ENCODE data around the gene RABGAP1L. TPM values are rescaled to one million over a fixed set of nuclear protein-coding genes. Genes with fewer than 3 reads are reported as not detected.
"Not testable (repeated sequence)": the region's sequence is repeated elsewhere in the genome, so short reads cannot be mapped to it uniquely, and the experiment has no call there.

The RABGAP1L gene
- total RNA-seq, 6 donors from 2014 or later: 41.3 to 229 (median 85.3) TPM

DNA sequence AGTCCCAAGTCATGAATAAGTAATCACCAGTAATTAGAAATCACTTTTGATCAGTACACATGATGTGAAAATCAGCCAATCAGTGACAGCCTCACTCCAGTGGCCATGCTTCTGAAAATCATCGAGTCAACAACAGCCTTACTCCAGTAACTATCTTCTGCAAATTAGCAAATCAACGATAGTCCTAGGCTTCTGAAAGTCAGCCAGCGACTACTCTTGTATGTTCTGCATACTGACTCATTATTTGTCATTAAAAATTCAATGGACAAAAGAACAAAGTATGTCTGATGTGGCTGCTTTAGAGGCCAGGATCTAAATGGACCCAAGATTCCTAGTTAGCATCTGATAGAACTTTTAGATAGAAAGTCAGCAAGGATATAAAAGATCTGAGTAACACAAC, 391.0 kb downstream of the RABGAP1L start:
- Histone ChIP-seq H3K36me3 (no peaks in the 10 kb centered on the region), H3K4me1 (no peaks in the 10 kb centered on the region), H3K4me3 (no peak overlapping the region), H3K27me3 (no peaks in the 10 kb centered on the region), H3K9me3 (no peaks in the 10 kb centered on the region), H3K27ac (no peak overlapping the region)
- ATAC-seq (ENCODE audit: low FRiP score in 2 of 2): no peak
- whole genome bisulfite sequencing, 2 donors: 91 to 95% methylated on average over 3 of the region's 3 CpGs
- DNase-seq: no peak
- no peak for TF ChIP-seq EP300 (IDR thresholded peaks at IDR 0.05)
- TF ChIP-seq, protein P1, sequence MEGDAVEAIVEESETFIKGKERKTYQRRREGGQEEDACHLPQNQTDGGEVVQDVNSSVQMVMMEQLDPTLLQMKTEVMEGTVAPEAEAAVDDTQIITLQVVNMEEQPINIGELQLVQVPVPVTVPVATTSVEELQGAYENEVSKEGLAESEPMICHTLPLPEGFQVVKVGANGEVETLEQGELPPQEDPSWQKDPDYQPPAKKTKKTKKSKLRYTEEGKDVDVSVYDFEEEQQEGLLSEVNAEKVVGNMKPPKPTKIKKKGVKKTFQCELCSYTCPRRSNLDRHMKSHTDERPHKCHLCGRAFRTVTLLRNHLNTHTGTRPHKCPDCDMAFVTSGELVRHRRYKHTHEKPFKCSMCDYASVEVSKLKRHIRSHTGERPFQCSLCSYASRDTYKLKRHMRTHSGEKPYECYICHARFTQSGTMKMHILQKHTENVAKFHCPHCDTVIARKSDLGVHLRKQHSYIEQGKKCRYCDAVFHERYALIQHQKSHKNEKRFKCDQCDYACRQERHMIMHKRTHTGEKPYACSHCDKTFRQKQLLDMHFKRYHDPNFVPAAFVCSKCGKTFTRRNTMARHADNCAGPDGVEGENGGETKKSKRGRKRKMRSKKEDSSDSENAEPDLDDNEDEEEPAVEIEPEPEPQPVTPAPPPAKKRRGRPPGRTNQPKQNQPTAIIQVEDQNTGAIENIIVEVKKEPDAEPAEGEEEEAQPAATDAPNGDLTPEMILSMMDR (IDR thresholded peaks at IDR 0.05): no peak
- TF ChIP-seq POLR2A (IDR thresholded peaks at IDR 0.05): no peak
- TF ChIP-seq POLR2AphosphoS5 (IDR thresholded peaks at IDR 0.05): no peak

GRCh38 chr1:174556392-174556791, 397.1 kb downstream of the RABGAP1L start:
- Histone ChIP-seq H3K4me1 (no peaks in the 10 kb centered on the region), H3K36me3 (no peaks in the 10 kb centered on the region), H3K27me3 (no peaks in the 10 kb centered on the region), H3K4me3 (no peak overlapping the region), H3K9me3 (no peaks in the 10 kb centered on the region), H3K27ac (no peak overlapping the region)
- DNase-seq (no peak), ATAC-seq (ENCODE audit: low FRiP score in 2 of 2) (no peak)
- WGBS, 2 donors: 96 to 100% methylated on average over 1 of the region's 1 CpG
- TF ChIP-seq POLR2AphosphoS5 (IDR thresholded peaks at IDR 0.05) (no peak), POLR2A (IDR thresholded peaks at IDR 0.05) (no peak), EP300 (IDR thresholded peaks at IDR 0.05) (no peak)
- TF ChIP-seq, protein P1 (IDR thresholded peaks at IDR 0.05): no peak

DNA sequence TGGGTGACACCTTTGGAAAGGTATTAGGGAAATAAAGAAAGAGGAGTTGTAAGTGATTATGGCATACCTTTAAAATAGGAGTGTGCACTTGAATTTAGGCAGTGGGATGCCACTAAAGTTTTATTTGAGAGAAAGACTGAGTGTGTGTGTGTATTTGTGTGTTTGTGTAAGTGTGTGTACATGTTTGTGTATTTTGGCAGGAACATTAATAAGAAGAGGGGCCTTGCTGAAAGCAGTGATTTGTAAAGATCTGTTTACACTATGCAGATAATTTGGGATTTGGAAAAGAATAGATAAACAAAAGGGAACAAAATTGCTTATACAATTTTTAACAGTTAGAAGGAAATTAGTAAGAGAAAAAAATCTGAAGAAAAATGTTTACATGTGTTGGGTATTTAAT, 409.2 kb downstream of the RABGAP1L start:
- Histone ChIP-seq H3K27ac (no peak overlapping the region), H3K9me3 (no peaks in the 10 kb centered on the region), H3K27me3 (no peaks in the 10 kb centered on the region), H3K4me1 (no peaks in the 10 kb centered on the region), H3K36me3 (no peaks in the 10 kb centered on the region), H3K4me3 (no peak overlapping the region)
- ATAC-seq (ENCODE audit: low FRiP score in 2 of 2): no peak
- TF ChIP-seq, protein P1 (IDR thresholded peaks at IDR 0.05): no peak
- no peak for TF ChIP-seq POLR2A (IDR thresholded peaks at IDR 0.05)
- no peak for TF ChIP-seq POLR2AphosphoS5 (IDR thresholded peaks at IDR 0.05)
- no peak for TF ChIP-seq EP300 (IDR thresholded peaks at IDR 0.05)
- no peak for DNase-seq

DNA sequence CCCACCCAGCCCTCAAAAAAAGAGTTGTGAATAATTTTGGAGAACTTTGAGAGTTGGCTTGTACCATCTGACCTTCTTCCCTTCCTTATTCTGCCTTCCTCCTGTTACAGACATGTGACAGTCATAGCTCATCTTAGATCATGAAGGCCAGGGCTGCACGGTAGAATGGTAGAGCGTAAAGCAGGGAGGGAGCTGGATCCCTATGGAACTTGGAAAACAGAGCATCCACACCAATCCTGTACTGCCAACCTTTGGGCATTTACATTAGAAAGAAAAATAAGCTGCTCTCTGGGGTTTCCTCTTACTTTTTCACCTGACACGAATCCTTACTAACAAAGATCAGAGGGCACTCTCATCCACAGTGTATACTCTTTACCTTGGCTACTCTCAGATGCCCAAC, 409.9 kb downstream of the RABGAP1L start:
- Histone ChIP-seq H3K27ac (no peak overlapping the region), H3K36me3 (no peaks in the 10 kb centered on the region), H3K4me3 (no peak overlapping the region), H3K4me1 (no peaks in the 10 kb centered on the region), H3K27me3 (no peaks in the 10 kb centered on the region), H3K9me3 (no peaks in the 10 kb centered on the region)
- no peak for TF ChIP-seq POLR2A (IDR thresholded peaks at IDR 0.05)
- no peak for TF ChIP-seq POLR2AphosphoS5 (IDR thresholded peaks at IDR 0.05)
- no peak for TF ChIP-seq EP300 (IDR thresholded peaks at IDR 0.05)
- TF ChIP-seq, protein P1 (IDR thresholded peaks at IDR 0.05): no peak
- DNase-seq (no peak), ATAC-seq (ENCODE audit: low FRiP score in 2 of 2) (no peak)
- 87 to 96% methylated on average over 3 of the region's 3 CpGs for WGBS, 2 donors

DNA sequence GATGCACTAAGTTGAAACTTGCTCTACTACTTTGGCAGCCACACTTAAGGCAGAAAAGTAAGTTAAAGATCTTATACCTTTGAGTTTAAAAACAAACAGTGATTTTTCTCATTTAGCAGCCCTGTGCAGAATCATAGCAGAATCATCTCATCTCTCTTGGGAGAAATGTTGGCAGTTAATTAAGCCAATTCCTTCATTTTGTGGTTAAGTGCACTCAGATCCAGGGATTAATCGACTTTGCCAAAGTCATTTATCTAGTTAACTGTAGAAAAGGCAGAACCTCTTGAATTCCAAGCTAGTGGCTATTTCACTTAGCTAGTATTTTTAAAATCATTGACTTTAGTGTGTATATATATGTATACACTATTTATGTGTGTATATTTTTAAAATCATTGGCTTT, 413.5 kb downstream of the RABGAP1L start:
- H3K9me3 ChIP-seq: peaks cover 3 to 16% (median 15%) of the 10 kb centered on the region in 4 donors
- 83 to 91% methylated on average over 1 of the region's 1 CpG for WGBS, 2 donors
- TF ChIP-seq POLR2AphosphoS5 (IDR thresholded peaks at IDR 0.05) (no peak), EP300 (IDR thresholded peaks at IDR 0.05) (no peak), POLR2A (IDR thresholded peaks at IDR 0.05) (no peak)
- TF ChIP-seq, protein P1 (IDR thresholded peaks at IDR 0.05): no peak
- no peaks in the 10 kb centered on the region for H3K4me1 ChIP-seq
- no peaks in the 10 kb centered on the region for H3K27me3 ChIP-seq
- ATAC-seq (ENCODE audit: low FRiP score in 2 of 2) (no peak), DNase-seq (no peak)
- H3K36me3 ChIP-seq: no peaks in the 10 kb centered on the region
- H3K27ac ChIP-seq: no peak overlapping the region
- no peak overlapping the region for H3K4me3 ChIP-seq

DNA sequence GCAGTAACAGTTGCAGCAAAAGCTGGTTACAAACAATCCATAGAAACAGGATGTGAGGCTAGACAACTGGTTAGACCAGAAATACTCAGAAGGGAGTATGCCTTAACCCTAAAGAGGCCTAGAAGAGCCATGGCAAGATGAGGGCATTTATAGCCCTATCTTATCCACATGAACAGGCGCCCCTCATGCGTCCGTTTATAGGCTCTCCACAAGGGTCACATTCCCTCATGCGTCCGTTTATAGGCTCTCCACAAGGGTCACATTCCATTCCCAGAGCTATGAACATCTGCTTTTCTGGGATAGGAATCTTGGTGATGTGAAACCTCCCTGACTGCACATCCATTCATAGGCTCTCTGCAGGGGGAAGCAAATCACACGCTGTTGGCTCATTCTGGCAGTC, 416.8 kb downstream of the RABGAP1L start:
- not testable (repeated sequence) for H3K4me3 ChIP-seq; H3K4me1 ChIP-seq; DNase-seq; H3K27me3 ChIP-seq; ATAC-seq (ENCODE audit: low FRiP score in 2 of 2); H3K36me3 ChIP-seq; H3K27ac ChIP-seq
- H3K9me3 ChIP-seq: peaks cover 3 to 16% (median 15%) of the 10 kb centered on the region in 4 donors
- WGBS, 2 donors: 81 to 97% methylated on average over 6 of the region's 6 CpGs
